CD4-positive, alpha-beta T cell (primary cell): ENCODE results near the gene LRPPRC. TPM values are rescaled to one million over a fixed set of nuclear protein-coding genes. Genes with fewer than 3 reads are reported as not detected.

Source experiments
- ATAC-seq: fragments of 200-7000 bp; cut with Tn5 transposase; one replicate; pipeline ENCODE4 v1.10.0; 2022; ENCODE audit warnings: mild to moderate bottlenecking; ENCODE audit not compliant: poor library complexity
- CTCF ChIA-PET: fragments of 350-600 bp; sonication (Branson Sonifier 250); formaldehyde crosslinking; loops from one replicate; lab custom pipeline; 2021; ENCODE audit warnings: antibody characterized with exemption, inconsistent platforms; lab: Charles Lee
- POLR2A ChIA-PET: fragments of 350-600 bp; sonication (Branson Sonifier 250); formaldehyde crosslinking; loops from one replicate; lab custom pipeline; 2021; ENCODE audit warnings: antibody characterized with exemption, inconsistent platforms; lab: Charles Lee
- DNase-seq, 14 experiments: peaks; one replicate each; pipeline ENCODE4 v3.0.0-alpha.2; 2013 to 2020; ENCODE audit warnings: mixed read lengths in 2 of 14
- H3K27ac ChIP-seq, 2 donors: one replicate each; pipeline versions ENCODE4 v1.5.1 to v1.7.0; 2013; ENCODE audit warnings: low read length in 2 of 2, low read depth in 1 of 2, mild to moderate bottlenecking in 1 of 2
- H3K27me3 ChIP-seq, 2 experiments: 1 replicate in 1 of 2; 2 replicates in 1 of 2; pipeline versions ENCODE4 v1.6.1 to v1.7.0; 2013; ENCODE audit warnings: low read length in 2 of 2, control low read depth in 1 of 2, mild to moderate bottlenecking in 1 of 2, moderate library complexity in 1 of 2; ENCODE audit not compliant: insufficient read depth in 2 of 2, control insufficient read depth in 1 of 2
- H3K36me3 ChIP-seq: one replicate; pipeline ENCODE4 v1.6.1; 2013; ENCODE audit warnings: low read length, control low read depth; ENCODE audit not compliant: insufficient read depth
- H3K4me1 ChIP-seq: one replicate; pipeline ENCODE4 v1.6.1; 2013; ENCODE audit warnings: low read length, control low read depth; ENCODE audit not compliant: insufficient read depth
- H3K4me3 ChIP-seq: one replicate; pipeline ENCODE4 v1.5.1; 2013; ENCODE audit warnings: mild to moderate bottlenecking, low read length, moderate library complexity
- H3K9me3 ChIP-seq, 2 experiments: 1 replicate in 1 of 2; 2 replicates in 1 of 2; pipeline versions ENCODE4 v1.6.1 to v1.7.0; 2013; ENCODE audit warnings: low read length in 2 of 2, mild to moderate bottlenecking in 2 of 2, control low read depth in 1 of 2, moderate library complexity in 1 of 2; ENCODE audit not compliant: control insufficient read depth in 1 of 2, insufficient read depth in 1 of 2
- H3K27ac Mint-ChIP-seq: one replicate; pipeline ENCODE4 v1.8.0; 2020; ENCODE audit warnings: mixed read lengths
- H3K27me3 Mint-ChIP-seq: one replicate; pipeline ENCODE4 v1.8.0; 2021; ENCODE audit warnings: mixed read lengths
- H3K36me3 Mint-ChIP-seq: one replicate; pipeline ENCODE4 v1.8.0; 2021; ENCODE audit warnings: low read depth, mixed read lengths
- H3K4me1 Mint-ChIP-seq: one replicate; pipeline ENCODE4 v1.8.0; 2021; ENCODE audit warnings: low read depth, mixed read lengths
- H3K4me3 Mint-ChIP-seq: one replicate; pipeline ENCODE4 v1.8.0; 2020; ENCODE audit warnings: mild to moderate bottlenecking, mixed read lengths
- H3K9me3 Mint-ChIP-seq: one replicate; pipeline ENCODE4 v1.8.0; 2020; ENCODE audit warnings: mixed read lengths
- intact Hi-C, 2 experiments: fragments of 100-400 bp; cut with DNase I in 1 of 2; cut with micrococcal nuclease in 1 of 2; formaldehyde crosslinking; loops; one replicate each; pipeline versions ENCODE4 v1.15.1 to v1.9.0; 2023 to 2025; cut with DNase I, micrococcal nuclease
- total RNA-seq, 174 experiments: library from RNA in 2 of 174; stranded (reverse) in 2 of 174; gene quantifications; one replicate each; pipeline ENCODE4 v1.2.3 and lab custom pipeline; 2021 to 2026
- TF ChIP-seq, protein P1 (sequence below): fragments of 200-600 bp; IDR thresholded peaks from one replicate; pipeline ENCODE4 v1.8.0; 2022; ENCODE audit warnings: antibody characterized with exemption, mild to moderate bottlenecking

LRPPRC gene
- total RNA-seq, 2 experiments from 2014 or later, result 55.2 to 55.4 TPM

- Mint-ChIP-seq H3K9me3 (no peaks in the 10 kb centered on the region), H3K4me3 (no peak overlapping the region), H3K27me3 (no peaks in the 10 kb centered on the region), H3K4me1 (no peaks in the 10 kb centered on the region), H3K27ac (no peak overlapping the region), H3K36me3 (peaks cover 84% of the 10 kb centered on the region)
- H3K27ac ChIP-seq, result no peak overlapping the region
- no peaks in the 10 kb centered on the region for H3K4me1 ChIP-seq
- CTCF ChIA-PET, result interaction anchor here (0.6 to 0.8 kb wide), 2 partner anchors 17 to 461 kb away, joined by 3 to 5 read pairs; no protein-coding TSS in a partner anchor
- H3K27me3 ChIP-seq, result no peaks in the 10 kb centered on the region
- ATAC-seq (no peak), DNase-seq (no peak)
- H3K4me3 ChIP-seq, result no peak overlapping the region
- no peaks in the 10 kb centered on the region for H3K9me3 ChIP-seq
- intact Hi-C loops, result no loop called here
- POLR2A ChIA-PET, result no interaction called here
- TF ChIP-seq, protein P1, sequence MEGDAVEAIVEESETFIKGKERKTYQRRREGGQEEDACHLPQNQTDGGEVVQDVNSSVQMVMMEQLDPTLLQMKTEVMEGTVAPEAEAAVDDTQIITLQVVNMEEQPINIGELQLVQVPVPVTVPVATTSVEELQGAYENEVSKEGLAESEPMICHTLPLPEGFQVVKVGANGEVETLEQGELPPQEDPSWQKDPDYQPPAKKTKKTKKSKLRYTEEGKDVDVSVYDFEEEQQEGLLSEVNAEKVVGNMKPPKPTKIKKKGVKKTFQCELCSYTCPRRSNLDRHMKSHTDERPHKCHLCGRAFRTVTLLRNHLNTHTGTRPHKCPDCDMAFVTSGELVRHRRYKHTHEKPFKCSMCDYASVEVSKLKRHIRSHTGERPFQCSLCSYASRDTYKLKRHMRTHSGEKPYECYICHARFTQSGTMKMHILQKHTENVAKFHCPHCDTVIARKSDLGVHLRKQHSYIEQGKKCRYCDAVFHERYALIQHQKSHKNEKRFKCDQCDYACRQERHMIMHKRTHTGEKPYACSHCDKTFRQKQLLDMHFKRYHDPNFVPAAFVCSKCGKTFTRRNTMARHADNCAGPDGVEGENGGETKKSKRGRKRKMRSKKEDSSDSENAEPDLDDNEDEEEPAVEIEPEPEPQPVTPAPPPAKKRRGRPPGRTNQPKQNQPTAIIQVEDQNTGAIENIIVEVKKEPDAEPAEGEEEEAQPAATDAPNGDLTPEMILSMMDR, result no peak
- peaks cover 41% of the 10 kb centered on the region for H3K36me3 ChIP-seq
Observed at GRCh38 chr2:43941359-43941758, 54.4 kb downstream of the LRPPRC start.

- no peaks in the 10 kb centered on the region for H3K9me3 Mint-ChIP-seq
- DNase-seq, result no peak
- Histone ChIP-seq H3K9me3 (no peaks in the 10 kb centered on the region), H3K4me1 (no peaks in the 10 kb centered on the region), H3K27me3 (no peaks in the 10 kb centered on the region), H3K27ac (no peak overlapping the region), H3K4me3 (no peak overlapping the region), H3K36me3 (peaks cover 25% of the 10 kb centered on the region)
- no peak overlapping the region for H3K4me3 Mint-ChIP-seq
- no peaks in the 10 kb centered on the region for H3K4me1 Mint-ChIP-seq
- ATAC-seq, result no peak
- POLR2A ChIA-PET, result no interaction called here
- TF ChIP-seq, protein P1, result no peak
- peaks cover 75% of the 10 kb centered on the region for H3K36me3 Mint-ChIP-seq
- H3K27me3 Mint-ChIP-seq, result no peaks in the 10 kb centered on the region
- intact Hi-C loops, result no loop called here
- no peak overlapping the region for H3K27ac Mint-ChIP-seq
- CTCF ChIA-PET, result no interaction called here
Observed at GRCh38 chr2:43939695-43940256, 56.0 kb downstream of the LRPPRC start.

GRCh38 chr2:43937269-43937820, 58.4 kb downstream of the LRPPRC start:
- no peaks in the 10 kb centered on the region for H3K9me3 ChIP-seq
- Mint-ChIP-seq H3K4me3 (no peak overlapping the region), H3K36me3 (peaks cover 73% of the 10 kb centered on the region), H3K4me1 (no peaks in the 10 kb centered on the region), H3K9me3 (no peaks in the 10 kb centered on the region), H3K27me3 (no peaks in the 10 kb centered on the region), H3K27ac (no peak overlapping the region)
- ATAC-seq (no peak), DNase-seq (no peak)
- H3K4me3 ChIP-seq, result no peak overlapping the region
- TF ChIP-seq, protein P1, result no peak
- no peak overlapping the region for H3K27ac ChIP-seq
- H3K27me3 ChIP-seq, result no peaks in the 10 kb centered on the region
- peaks cover 23% of the 10 kb centered on the region for H3K36me3 ChIP-seq
- POLR2A ChIA-PET, result no interaction called here
- no peaks in the 10 kb centered on the region for H3K4me1 ChIP-seq
- CTCF ChIA-PET, result interaction anchor here (0.8 kb wide), 1 partner anchor 11 kb away, joined by 5 read pairs; no protein-coding TSS in a partner anchor
- intact Hi-C loops, result no loop called here
